Measurements from ENCODE around the gene RASSF5. TPM values are rescaled to one million over a fixed set of nuclear protein-coding genes. Genes with fewer than 3 reads are reported as not detected.

Gene RASSF5
- total and polyA plus RNA-seq, 2 of the 13 experiments (the other 11 are each of a cell fraction or from before 2014, with no cell fraction given) = 0.18 to 0.40 TPM

- TF ChIP-seq MLXIP (CRISPR knock-in tag; IDR thresholded peaks at IDR 0.05; ENCODE audit: borderline replicate concordance) (no peak), ZNF550 (CRISPR knock-in tag; IDR thresholded peaks at IDR 0.05; ENCODE audit: borderline replicate concordance) (no peak), ZNF703 (CRISPR knock-in tag; IDR thresholded peaks at IDR 0.05; ENCODE audit: borderline replicate concordance) (no peak), NR2C2 (CRISPR knock-in tag; IDR thresholded peaks at IDR 0.05; ENCODE audit: borderline replicate concordance) (peak; percentile 82), RARA (CRISPR knock-in tag; IDR thresholded peaks at IDR 0.05) (peak; percentile 48; the same call in 1 of the 2 replicates)
Measured at GRCh38 chr1:206508130-206508889, 979 bp downstream of the RASSF5 start (continued).

DNA sequence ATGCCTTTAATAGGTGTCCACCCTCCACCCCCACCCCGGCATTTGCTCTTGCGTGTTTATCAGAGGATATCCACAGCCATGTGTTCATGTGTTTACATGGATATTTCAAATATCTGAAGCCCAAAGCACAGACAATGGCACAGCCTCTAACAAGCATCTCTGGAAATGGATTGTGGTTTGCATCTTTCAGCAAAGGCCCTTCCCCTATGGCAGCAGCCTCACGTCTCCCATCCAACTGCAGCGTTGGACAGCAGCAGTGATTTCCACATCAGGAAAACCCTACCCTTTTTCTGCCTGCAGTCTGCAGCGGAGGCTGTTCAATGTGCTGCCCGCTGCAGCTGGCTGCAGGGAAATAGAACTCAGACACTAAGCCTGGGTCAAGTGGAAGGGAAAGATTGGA, 1.6 kb downstream of the RASSF5 start:
- no peaks in the 10 kb centered on the region for H4K20me1 ChIP-seq (ENCODE audit: insufficient read depth, low read length)
- H2AFZ ChIP-seq (ENCODE audit: low read length) = no peak overlapping the region
- H3K9ac ChIP-seq (ENCODE audit: insufficient read depth, low read depth, low read length) = no peak overlapping the region
- H3K27ac ChIP-seq (ENCODE audit: extremely low read length, insufficient read depth, low read length) = no peak overlapping the region
- in situ Hi-C loops (cut with HindIII; ENCODE audit: extremely low pct_ligation_motif_present, low pct_unique_long_range_greater_than_20kb) = loop anchor here (5.0 kb wide), 1 partner anchor 33 kb away; no protein-coding TSS in a partner anchor
- peak; percentile 36 for ATAC-seq
- no peaks in the 10 kb centered on the region for H3K36me3 ChIP-seq (replicated peaks in 1 of 2; ENCODE audit: control insufficient read depth in 1 of 2, insufficient read depth in 2 of 2, low read length in 2 of 2)
- no peak for FAIRE-seq
- no peaks in the 10 kb centered on the region for H3K79me2 ChIP-seq (ENCODE audit: insufficient read depth, low read length)
- peak overlapping the region; percentile 74 for H3K4me2 ChIP-seq (ENCODE audit: low read depth, low read length)
- peak overlapping the region in 2 of 3 experiments; percentile 60 to 68; a peak in 1 of 6 replicates for H3K4me3 ChIP-seq (replicated peaks in 1 of 3; ENCODE audit: insufficient read depth in 1 of 3, low read depth in 2 of 3, low read length in 3 of 3)
- H3K4me1 ChIP-seq (ENCODE audit: insufficient read depth, low read length) = peaks cover 64% of the 10 kb centered on the region
- no peaks in the 10 kb centered on the region for H3K9me3 ChIP-seq (ENCODE audit: low read length)
- WGBS (ENCODE audit: low lambda C conversion rate) = 7% methylated on average over 5 of the region's 6 CpGs
- POLR2A ChIA-PET = no interaction called here
- BruUV-seq (replicated peaks) = no TSS peak
- peaks cover 0 to 11% of the 10 kb centered on the region in 2 experiments; a peak in 2 of 5 replicates for H3K27me3 ChIP-seq (ENCODE audit: control insufficient read depth in 1 of 2, insufficient read depth in 2 of 2, low read length in 2 of 2)
- DNase-seq (ENCODE audit: low spot score) = no peak
- intact Hi-C loops (cut with micrococcal nuclease; ENCODE audit: unreplicated experiment) = no loop called here
- CTCF ChIA-PET (ENCODE audit: low intra/inter-chr PET ratio, low total read pairs) = no interaction called here
- TF ChIP-seq ZNF292 (CRISPR knock-in tag; IDR thresholded peaks at IDR 0.05; ENCODE audit: borderline replicate concordance, low read depth) = 0 out of 2 replicates have a peak, but pooled peaks have one; percentile 11
- TF ChIP-seq, protein P1, sequence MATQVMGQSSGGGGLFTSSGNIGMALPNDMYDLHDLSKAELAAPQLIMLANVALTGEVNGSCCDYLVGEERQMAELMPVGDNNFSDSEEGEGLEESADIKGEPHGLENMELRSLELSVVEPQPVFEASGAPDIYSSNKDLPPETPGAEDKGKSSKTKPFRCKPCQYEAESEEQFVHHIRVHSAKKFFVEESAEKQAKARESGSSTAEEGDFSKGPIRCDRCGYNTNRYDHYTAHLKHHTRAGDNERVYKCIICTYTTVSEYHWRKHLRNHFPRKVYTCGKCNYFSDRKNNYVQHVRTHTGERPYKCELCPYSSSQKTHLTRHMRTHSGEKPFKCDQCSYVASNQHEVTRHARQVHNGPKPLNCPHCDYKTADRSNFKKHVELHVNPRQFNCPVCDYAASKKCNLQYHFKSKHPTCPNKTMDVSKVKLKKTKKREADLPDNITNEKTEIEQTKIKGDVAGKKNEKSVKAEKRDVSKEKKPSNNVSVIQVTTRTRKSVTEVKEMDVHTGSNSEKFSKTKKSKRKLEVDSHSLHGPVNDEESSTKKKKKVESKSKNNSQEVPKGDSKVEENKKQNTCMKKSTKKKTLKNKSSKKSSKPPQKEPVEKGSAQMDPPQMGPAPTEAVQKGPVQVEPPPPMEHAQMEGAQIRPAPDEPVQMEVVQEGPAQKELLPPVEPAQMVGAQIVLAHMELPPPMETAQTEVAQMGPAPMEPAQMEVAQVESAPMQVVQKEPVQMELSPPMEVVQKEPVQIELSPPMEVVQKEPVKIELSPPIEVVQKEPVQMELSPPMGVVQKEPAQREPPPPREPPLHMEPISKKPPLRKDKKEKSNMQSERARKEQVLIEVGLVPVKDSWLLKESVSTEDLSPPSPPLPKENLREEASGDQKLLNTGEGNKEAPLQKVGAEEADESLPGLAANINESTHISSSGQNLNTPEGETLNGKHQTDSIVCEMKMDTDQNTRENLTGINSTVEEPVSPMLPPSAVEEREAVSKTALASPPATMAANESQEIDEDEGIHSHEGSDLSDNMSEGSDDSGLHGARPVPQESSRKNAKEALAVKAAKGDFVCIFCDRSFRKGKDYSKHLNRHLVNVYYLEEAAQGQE (IDR thresholded peaks at IDR 0.05; ENCODE audit: borderline replicate concordance in 1 of 2, low read depth in 1 of 2, low read length in 2 of 2) = 0 out of 4 replicates have a peak, but pooled peaks of 1 of the 2 experiments have one; percentile 36
- TF ChIP-seq TGIF2 (CRISPR knock-in tag; IDR thresholded peaks at IDR 0.05) = no peak
- TF ChIP-seq E2F2 (CRISPR knock-in tag; IDR thresholded peaks at IDR 0.05; ENCODE audit: borderline replicate concordance) = no peak
- TF ChIP-seq ZNF484 (CRISPR knock-in tag; IDR thresholded peaks at IDR 0.05; ENCODE audit: borderline replicate concordance, low read depth) = no peak
- TF ChIP-seq ZBTB46 (CRISPR knock-in tag; IDR thresholded peaks at IDR 0.05; ENCODE audit: borderline replicate concordance) = no peak
